CD4-positive, alpha-beta T cell treated with Interferon gamma for 1 hour (primary cell): ENCODE results near the gene EHBP1L1.

Experiments
- DNase-seq: peaks from one replicate; pipeline ENCODE4 v3.0.0-alpha.2; 2020

The EHBP1L1 gene

DNA sequence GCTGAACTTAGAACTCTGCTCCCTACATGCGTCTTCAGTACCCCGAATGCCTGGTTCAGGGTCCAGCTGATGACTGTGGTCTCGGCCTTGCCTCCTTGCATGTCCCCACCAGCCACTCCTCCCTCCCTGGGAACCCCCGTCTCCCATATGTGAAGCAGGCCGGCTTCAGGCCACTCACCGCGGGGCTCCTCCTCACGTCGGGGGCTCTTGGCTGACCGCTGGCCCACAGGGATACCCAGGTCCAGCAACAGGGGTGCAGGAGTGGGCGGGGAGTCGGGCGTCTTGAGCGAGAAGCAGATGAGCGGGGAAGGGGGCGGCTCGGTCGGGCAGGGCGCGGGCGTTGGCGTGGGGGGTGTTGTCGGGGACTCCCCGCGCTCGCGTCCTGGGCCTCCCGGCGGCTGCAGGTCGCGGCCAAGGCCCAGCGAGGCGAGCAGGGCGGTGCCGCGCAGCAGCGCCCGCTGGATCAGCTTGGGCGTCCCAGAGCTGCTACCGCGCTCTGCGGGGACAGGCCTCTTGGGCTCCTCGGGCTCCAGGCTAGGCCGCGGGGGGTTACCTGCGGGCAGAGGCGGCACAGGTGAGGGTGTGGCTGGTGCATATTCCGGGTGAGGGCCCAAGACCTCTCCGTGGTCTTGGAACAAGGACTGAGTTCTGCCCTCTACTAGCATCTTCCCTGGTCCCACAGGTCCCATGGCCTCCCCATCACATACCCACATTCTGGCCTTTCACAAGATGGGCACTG is 23.5 kb downstream of the EHBP1L1 start:
- DNase-seq: no peak

DNA sequence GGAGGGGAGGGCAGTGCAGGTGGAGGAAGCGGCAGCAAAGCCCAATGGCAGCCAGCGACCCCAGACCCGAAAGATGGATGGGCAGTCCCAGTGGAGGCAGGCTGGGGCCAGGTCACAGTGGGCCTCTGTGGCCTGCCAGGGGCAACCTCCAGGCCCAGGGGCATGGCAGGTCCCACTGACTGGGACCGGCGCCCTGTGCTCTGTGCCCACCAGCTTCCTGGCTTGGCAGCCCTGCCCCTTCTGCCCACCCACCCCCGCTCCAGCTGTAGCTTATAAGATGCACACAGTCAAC is 24.0 kb downstream of the EHBP1L1 start:
- DNase-seq: no peak

DNA sequence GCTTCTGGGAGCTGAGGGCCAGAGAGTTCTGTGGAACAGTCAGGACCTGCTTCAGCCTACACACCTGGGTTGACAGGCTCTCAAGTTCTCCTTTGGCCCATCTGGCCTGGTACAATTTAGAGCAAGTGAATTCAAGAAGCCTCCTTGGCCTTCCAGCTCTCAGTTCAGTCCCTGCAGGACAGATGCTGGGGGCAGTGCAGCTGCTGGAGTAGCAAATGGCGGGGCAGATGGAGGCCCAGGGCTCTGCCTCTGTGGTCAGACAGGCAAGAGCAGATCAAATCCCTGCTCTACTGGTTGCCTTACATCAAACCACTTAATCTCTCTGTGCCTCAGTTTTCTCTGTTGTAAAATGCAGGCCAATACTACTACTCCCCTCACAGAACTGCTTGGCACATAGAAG is 28.4 kb downstream of the EHBP1L1 start:
- DNase-seq: no peak

DNA sequence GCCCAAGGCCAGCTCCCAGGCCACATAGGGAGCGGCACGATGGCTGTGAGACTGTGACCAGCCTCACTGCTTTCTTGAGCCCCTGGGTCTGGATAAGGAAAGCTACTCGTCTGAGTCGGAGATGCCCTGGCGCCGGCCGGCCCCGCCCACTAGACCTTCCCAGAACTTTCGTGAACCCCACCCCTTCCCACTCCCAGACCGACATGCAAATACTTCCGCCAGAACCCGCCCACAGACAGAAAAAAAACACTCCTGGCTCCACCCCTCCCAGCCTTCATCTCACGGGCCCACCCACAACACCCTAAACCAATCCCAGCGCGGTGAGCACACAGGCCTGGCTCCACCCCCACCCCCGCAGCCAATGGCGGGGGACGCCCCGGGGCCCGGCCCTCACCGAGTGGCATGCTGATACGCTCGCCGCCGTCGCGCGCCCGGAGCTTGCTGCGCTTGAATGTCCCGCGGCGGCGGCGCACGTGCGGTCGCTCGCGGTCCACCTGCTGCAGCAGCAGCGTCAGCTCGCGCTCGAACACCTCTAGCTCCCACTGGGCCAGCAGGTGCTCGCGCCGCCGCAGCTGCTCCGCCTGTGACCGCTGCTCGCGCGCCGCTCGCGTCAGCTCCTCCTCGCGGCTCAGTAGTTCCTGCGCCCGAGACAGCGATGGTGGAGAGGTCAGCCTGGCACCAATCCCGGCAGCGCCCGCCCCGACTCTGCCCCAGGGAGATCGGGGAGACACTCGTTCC is 31.2 kb downstream of the EHBP1L1 start:
- no peak for DNase-seq

DNA sequence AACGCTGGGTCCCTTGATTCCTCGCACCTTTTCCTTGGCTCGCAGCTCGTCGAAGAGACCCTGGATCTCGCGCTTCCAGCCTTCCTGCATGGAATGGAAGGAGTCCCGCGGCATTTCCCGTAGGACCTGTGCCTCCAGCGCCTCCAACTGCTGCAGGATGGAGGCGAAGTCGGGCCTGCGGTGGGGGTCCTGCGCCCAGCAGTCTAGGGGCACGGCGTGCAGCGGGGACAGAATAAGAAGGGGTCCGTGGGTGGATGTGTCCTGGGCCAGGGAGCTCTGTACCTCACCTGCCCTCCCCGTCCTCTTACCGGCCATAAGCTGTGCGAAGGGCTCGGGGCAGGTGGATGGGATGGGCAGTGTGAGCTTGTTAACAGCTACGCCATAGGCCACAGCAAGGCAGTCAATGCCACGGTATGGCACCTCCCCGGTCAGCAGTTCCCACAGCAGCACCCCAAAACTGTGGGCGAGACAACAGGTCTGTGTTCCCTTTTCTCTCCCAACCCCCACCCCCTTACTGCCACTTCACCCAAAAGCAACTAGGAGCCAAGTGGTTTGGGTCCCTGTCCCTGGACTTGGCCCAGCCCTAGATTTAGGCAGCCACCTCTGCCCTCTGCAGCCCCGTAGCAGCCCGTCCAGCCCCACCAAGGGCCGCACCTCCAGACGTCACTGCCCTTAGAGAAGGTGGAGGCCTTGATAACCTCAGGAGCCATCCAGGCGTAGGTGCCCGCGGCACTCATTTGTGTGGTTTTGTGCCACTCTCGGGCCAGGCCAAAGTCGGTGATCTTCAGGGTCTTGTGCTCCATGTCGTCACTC is 32.0 kb downstream of the EHBP1L1 start:
- DNase-seq: no peak

DNA sequence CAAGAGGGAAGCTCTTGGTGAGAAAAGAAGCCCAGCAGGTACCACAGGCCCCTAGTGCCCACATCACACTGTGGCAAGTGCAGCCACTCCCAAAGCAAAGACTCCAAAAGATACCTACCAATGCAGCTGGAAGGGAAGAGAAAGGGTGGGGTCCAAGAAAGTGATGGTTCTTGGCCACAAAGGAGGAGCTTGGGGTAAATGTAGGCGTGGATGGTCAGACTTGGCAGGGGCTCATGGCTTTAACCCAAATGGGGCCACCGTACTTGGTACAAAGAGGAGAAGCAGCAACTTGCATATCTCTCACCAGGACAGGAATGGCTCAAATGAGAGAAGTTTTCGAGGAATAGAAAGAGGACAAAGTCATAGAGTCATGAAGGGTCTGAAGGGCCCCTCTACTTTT is 33.4 kb downstream of the EHBP1L1 start:
- no peak for DNase-seq

DNA sequence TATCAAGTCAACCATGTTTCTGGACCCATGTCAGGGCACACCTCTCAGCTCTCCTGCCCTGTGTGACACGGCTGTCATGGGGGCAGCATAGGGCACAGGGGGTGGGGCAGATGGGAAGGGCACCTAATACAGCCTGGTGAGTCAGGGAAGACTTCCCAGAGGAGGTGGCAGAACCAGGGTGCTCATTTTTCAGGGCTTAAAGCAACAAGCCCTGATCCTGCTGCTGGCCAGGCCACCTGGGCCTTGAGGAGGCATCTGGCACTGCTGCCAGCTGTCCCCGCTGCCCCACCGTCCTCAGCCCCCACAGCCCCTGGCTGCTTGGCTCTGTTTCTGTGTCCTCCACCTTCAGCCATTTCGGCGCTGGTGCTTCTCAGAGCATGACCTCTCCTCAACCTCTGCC is 33.8 kb downstream of the EHBP1L1 start:
- no peak for DNase-seq

DNA sequence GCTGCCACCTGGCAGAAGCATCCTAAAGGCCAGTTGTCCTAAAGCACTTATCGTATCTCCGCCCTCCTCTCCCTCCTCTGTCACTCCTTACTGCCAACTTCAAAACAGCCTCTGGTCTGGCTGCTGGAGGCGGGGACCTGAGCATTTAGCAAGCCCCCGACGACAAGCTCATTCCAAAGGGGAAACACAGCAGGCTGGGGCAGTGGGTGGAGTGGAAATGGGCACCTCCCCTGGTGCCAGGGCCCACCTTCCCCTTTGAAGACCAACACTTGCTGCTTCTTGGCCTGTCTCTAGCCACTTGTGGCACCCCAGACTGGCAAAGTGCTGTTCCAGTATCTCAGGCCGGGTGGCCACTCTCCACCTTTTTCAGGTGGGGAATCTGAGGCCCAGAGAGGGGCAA is 34.6 kb downstream of the EHBP1L1 start:
- no peak for DNase-seq

DNA sequence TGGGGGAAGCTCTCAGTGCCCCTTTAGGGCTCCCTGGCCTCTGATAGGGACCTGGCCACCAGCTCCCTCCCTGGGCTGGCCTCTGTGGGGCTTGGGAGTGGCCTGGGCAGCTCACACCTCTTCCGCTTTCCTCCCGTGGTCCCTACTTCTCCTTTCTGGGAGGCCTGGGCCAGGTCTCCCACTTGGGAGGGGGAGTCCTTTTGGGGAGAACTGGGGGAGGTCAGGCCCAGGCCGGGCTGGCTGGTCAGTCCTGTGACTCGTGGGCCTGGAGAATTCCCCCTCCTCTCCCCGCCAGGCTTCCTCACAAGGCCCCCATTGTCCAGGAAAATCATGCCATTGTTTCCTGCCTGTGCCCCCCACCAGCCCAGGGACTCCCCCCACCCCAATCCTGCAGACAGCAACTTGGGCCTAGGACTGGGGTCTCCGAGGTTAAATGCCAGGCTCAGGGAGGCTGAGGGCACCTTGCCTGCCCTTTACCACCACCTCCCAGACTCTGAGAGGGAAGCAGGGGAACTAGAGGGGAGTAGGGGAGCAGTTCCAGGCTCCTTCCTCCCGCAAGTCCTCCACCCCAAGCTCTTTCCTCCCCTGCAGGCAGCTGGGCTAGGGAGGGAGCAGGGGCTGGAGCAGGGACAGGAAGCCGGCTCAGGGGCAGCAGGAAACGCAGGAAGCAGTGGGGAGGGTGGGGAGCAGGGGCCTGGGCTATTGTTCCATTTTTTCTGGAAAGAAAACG is 35.3 kb downstream of the EHBP1L1 start:
- DNase-seq: peak; percentile 56

DNA sequence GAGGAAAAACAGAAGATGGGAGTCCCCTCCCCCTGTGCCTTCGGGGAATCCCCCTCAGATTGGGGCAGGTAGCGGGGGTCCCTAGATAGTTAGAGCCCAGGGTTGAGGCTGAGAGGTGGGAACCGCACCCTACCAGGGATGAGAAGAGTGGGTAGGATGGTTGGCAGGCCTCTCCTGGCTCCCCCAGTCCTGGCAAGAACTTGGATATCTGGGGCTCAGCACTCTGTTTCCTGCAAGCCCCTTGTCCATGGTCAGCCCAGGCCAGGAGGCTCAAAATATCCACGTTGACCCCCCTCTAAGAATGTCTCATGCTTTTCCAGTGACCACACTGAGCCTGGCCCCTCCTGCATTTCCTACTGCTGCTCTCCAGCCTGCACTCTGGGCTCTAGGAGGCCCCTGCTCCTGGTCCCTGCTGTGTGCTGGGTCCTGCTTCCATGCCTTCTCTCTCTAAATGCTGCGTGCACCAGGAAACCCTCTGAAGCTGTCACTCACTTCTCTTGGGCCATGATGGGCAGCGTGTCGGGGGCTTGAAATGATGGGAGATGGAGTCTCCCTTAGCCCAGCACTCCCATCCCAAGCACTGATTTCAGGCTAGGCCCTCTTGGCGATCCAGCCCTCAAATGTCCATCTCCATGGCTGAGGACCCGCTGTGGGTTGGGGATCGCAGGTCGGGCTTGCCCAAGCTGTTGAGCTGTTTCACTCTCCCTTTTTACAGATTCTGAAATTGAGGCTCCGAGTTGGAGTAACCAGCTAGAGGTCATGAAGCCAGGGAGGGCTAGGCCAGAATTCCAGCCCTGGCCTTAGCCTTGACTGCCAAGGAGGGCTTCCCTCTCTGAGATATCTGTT is 36.1 kb downstream of the EHBP1L1 start:
- DNase-seq: no peak

DNA sequence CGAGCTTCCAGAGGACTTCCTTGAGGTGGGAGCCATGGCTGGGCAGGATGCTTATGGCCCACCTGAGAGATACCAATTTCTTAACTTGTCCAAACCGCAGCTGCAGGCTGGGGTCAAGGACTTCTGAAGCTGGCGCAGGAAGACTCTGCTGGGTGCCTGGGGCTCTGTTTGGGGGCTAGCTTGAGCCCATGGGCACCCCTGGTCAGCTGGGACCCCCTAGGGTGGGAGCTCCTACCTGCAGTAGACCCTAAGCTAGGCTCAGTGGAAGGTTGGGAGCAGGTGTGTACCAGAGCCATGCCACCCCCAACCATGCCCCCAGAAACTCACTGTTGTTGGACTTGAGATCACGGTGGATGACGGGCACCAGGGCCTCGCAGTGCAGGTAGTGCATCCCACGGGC is 36.8 kb downstream of the EHBP1L1 start:
- no peak for DNase-seq

DNA sequence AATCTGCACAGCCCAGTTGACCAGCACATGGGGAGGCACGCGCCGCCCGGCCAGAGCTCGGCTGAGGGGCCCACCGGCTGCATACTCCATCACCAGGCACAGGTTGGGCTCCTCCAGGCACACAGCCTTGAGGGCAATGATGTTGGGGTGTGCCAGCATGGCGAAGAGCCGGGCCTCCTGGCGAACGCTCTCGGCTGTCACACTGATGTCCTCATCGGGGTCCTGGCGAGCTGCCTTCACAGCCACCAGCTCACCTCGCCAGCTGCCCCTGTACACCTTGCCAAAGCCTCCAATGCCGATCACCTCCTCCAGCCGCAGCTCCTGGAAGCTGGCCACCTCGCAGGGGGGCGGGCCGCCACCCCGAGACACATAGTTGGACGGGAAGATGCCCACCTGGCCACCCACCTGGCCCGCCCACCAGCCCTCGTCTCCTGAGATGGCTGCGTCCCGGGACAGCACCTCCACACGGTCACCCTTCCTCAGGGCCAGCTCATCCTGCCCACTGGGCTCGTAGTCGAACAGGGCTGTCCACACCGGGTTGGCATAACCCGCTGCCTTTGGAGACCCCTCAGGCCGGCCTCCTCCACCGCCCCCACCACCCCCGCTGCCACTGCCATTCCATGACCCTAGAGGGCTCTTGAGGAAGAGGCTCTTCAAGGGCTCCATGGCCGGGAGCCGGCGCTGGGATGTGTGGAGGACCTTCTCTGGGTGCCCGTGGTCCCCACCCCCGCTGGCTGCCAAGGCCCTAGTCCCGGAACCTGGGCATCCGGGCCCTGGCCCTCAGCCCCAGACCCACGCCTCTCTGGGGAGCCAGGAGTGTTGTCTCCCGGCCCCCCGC is 37.5 kb downstream of the EHBP1L1 start:
- no peak for DNase-seq

DNA sequence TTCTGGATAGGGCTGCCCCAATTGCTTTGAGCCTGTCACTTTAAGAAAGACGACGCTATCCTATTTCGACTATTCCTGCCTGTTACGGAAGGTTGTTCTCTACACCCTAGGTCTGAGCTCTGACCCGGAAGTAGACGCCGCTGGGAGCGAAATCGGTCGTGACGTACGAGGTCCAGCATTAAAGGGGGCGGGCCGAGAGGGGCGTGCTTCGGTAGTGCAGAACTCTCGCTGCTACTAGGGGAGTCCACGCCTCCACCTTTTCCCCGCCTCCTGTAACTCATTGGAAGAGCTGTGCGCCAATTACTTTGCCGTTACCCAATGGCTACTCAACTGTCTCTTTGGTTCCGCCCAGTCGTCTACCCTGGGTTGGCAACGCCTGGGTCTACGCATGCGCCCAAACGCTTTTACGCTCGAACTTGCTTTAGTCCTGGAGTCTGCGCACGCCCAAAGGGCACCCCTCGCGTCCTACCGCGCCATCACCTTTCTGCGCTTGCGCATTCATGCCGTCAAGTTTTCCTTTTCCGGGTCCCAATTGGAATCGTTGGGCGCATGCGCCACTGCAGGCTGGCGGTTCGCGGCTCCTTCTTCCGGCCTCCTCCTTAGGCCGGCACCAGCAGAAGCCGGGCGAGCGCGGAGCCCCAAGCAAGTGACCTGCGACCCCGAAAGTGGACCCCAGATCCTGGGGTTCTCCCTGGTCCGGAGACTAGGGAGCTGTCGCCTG is 39.5 kb downstream of the EHBP1L1 start, which contains the start of gene PCNX3:
TSS of gene PCNX3 (plus strand) at position 548 of the 721 bp plus-strand sequence. CDS start 536 bp downstream, outside the sequence.
- DNase-seq: peak; percentile 100

DNA sequence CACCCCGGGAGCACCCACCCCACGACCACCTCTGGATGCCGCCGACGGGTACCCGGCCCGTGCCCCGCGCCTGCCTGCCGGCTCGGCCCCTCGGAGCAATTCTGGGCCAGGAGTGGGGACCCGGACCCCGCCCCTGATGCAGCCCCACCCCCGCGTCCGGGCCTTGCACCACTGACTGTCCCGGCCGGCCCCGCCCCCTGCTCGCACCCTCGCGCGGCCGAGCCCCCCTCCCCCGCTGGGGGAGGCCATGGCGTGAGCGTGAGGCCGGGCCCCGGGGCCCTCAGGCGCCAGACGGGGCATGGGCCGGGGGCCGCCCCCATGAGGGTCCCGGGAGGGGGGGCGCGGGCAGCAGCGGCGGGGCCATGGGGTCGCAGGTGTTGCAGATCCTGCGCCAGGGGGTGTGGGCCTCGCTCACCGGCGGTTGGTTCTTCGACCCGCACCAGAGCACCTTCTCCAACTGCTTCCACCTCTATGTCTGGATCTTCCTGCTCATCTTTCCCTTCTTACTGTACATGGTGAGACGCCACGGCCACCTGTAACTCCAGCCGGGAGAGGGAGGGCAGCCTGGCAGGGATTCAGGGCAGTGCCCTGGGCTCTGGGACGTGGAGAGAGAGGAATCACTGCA is 40.2 kb downstream of the EHBP1L1 start:
- peak; percentile 43 for DNase-seq

DNA sequence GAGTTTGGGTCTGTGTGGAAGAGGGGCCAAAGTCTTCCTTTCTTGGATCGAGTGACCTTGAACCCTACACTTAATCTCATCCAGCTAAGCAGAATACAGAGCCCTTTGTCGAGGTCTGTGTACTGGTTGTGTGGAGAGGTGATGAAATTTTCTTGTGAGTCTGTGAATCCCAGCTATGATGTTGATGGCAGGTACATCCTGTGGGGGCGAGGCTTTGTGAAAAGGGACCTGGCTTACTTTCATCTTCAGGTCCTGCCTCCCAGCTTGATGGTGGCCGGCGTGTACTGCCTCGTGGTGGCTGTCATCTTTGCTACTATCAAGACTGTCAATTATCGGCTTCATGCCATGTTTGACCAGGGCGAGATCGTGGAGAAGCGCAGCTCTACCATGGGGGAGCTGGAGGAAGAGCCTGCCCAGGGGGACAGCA is 40.7 kb downstream of the EHBP1L1 start:
- no peak for DNase-seq

DNA sequence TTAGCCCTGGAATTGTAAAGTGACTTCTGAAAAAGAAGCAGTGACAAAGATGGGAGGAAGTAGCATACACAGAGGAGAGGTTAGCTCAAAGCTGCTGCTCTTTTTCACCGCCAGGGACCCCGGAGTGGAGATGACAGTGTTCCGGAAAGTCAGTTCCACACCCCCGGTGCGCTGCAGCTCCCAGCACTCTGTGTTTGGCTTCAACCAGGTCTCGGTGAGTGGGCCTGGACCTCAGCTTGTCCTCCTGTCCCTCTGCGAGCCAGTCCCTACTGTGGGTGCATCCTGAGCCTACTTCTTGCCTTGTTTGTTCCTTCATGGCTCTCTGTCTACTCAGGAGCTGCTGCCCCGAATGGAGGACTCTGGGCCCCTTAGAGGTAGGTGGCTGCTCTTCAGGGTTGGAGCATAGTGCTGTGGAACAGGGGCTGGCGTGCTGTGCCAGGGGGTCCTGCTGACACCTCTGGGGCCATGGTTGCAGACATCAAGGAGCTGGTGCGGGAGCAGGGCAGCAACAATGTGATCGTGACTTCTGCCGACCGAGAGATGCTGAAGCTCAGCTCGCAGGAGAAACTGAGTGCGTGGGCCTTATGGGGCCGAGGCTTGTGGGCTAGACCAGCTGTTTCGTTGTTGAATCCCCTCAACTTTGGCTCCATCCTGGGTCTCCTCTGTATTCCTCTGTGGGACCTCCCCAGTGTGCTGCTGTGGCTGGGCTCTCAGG is 41.4 kb downstream of the EHBP1L1 start:
- no peak for DNase-seq

DNA sequence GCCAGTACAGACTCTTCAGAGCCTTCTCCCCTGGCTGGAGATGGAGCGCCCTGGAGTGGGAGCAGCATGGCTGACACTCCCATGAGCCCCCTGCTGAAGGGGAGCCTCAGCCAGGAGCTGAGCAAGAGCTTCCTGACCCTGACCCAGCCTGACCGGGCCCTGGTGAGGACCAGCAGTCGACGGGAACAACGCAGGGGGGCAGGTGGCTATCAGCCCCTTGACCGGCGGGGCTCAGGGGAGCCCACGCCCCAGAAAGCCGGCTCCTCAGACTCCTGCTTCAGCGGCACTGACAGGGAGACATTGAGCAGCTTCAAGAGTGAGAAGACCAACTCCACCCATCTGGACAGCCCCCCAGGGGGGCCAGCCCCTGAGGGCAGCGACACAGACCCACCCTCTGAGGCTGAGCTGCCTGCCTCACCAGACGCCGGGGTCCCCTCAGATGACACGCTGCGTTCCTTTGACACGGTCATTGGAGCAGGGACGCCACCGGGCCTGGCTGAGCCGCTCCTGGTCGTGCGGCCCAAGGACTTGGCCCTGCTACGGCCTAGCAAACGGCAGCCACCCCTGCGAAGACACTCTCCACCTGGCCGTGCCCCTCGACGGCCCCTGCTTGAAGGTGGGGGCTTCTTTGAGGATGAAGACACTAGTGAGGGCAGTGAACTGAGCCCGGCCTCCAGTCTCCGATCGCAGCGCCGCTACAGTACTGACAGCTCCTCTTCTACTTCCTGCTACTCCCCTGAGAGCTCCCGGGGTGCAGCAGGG is 42.3 kb downstream of the EHBP1L1 start:
- no peak for DNase-seq

DNA sequence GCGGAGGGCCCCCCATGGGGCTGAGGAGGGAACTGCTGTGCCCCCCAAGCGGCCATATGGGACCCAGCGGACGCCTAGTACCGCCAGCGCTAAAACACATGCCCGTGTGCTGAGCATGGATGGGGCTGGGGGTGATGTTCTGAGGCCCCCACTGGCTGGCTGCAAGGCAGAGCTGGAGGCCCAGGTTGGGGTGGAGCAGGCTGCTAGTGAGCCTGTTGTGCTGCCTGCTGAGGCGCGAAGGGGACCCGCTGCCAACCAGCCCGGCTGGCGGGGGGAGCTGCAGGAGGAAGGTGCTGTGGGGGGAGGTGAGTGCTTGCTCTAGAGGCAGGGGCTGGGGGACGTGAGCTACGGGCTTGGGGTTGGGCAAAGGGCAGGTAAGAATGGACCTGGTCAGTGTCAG is 42.9 kb downstream of the EHBP1L1 start:
- no peak for DNase-seq
